Fibroblast of the conjunctiva (primary cell): ENCODE results near the gene ACOT13.
A peak's percentile ranks its signal among the peaks of the same experiment; 100 is the strongest.
"Not testable (repeated sequence)": the region's sequence is repeated elsewhere in the genome, so short reads cannot be mapped to it uniquely, and the experiment has no call there.

Source experiments
- DNase-seq: peaks from one replicate; pipeline ENCODE4 v3.0.0-alpha.2; 2010; ENCODE audit warnings: low read depth

Gene ACOT13

GRCh38 chr6:24731456-24732134 is 64.7 kb downstream of the ACOT13 start:
- DNase-seq: not testable (repeated sequence)

GRCh38 chr6:24734166-24734565 is 67.3 kb downstream of the ACOT13 start:
- no peak for DNase-seq

- DNase-seq: not testable (repeated sequence)
Observed at GRCh38 chr6:24734710-24735109, 67.8 kb downstream of the ACOT13 start.

- no peak for DNase-seq
Observed at GRCh38 chr6:24738741-24739140, 71.9 kb downstream of the ACOT13 start.

- no peak for DNase-seq
Observed at GRCh38 chr6:24740861-24741260, 74.0 kb downstream of the ACOT13 start.

GRCh38 chr6:24742216-24742738 is 75.4 kb downstream of the ACOT13 start:
- no peak for DNase-seq

GRCh38 chr6:24743265-24743943 is 76.5 kb downstream of the ACOT13 start:
- DNase-seq: peak; percentile 98

- no peak for DNase-seq
Observed at GRCh38 chr6:24743944-24744335, 77.1 kb downstream of the ACOT13 start.

GRCh38 chr6:24744911-24745310 is 78.0 kb downstream of the ACOT13 start:
- DNase-seq: no peak

GRCh38 chr6:24749297-24749696 is 82.4 kb downstream of the ACOT13 start:
- DNase-seq: no peak

GRCh38 chr6:24750878-24751277 is 84.0 kb downstream of the ACOT13 start:
- not testable (repeated sequence) for DNase-seq

- no peak for DNase-seq
Observed at GRCh38 chr6:24752503-24752902, 85.6 kb downstream of the ACOT13 start.

- DNase-seq: no peak
Observed at GRCh38 chr6:24752917-24753492, 86.1 kb downstream of the ACOT13 start.

GRCh38 chr6:24753545-24753944 is 86.7 kb downstream of the ACOT13 start:
- DNase-seq: no peak

- not testable (repeated sequence) for DNase-seq
Observed at GRCh38 chr6:24754378-24754777, 87.5 kb downstream of the ACOT13 start.
